Activated T-cell treated with anti-CD3 and anti-CD28 coated beads for 24 hours (primary cell): ENCODE measurements around the gene IMP3.

ENCODE experiments used
- DNase-seq: peaks from one replicate; pipeline ENCODE4 v3.0.0-alpha.2; 2020; ENCODE audit warnings: low read depth

IMP3 gene

GRCh38 chr15:75620841-75621391 is 19.1 kb downstream of the IMP3 start:
- DNase-seq: no peak

- no peak for DNase-seq
Measured at GRCh38 chr15:75620058-75620820, 19.8 kb downstream of the IMP3 start.

- no peak for DNase-seq
Measured at GRCh38 chr15:75616766-75617165, 23.3 kb downstream of the IMP3 start.

- no peak for DNase-seq
Measured at GRCh38 chr15:75606711-75607699, 33.0 kb downstream of the IMP3 start.

GRCh38 chr15:75606026-75606425 is 34.0 kb downstream of the IMP3 start:
- no peak for DNase-seq

GRCh38 chr15:75599401-75599800 is 40.6 kb downstream of the IMP3 start:
- no peak for DNase-seq

- DNase-seq: no peak
Measured at GRCh38 chr15:75598361-75598760, 41.7 kb downstream of the IMP3 start.

GRCh38 chr15:75597667-75598341 is 42.2 kb downstream of the IMP3 start:
- no peak for DNase-seq

GRCh38 chr15:75596703-75597345 is 43.2 kb downstream of the IMP3 start:
- DNase-seq: no peak

GRCh38 chr15:75594276-75594675 is 45.7 kb downstream of the IMP3 start:
- no peak for DNase-seq

- DNase-seq: no peak
Measured at GRCh38 chr15:75591655-75592364, 48.2 kb downstream of the IMP3 start.

GRCh38 chr15:75590239-75590638 is 49.8 kb downstream of the IMP3 start:
- no peak for DNase-seq
